HepG2 (cell line): ENCODE data around the gene OR4X2. TPM values are rescaled to one million over a fixed set of nuclear protein-coding genes. Genes with fewer than 3 reads are reported as not detected.

Experiments used
- MYNN ChIP-seq: sonication (generic); formaldehyde crosslinking; IDR thresholded peaks from 2 replicates; pipeline ENCODE4 v1.4.0; 2020; ENCODE audit warnings: mild to moderate bottlenecking, low read depth, missing genetic modification reagents
- ONECUT2 ChIP-seq: sonication (generic); formaldehyde crosslinking; IDR thresholded peaks from 2 replicates; pipeline ENCODE4 v1.4.0; 2020; ENCODE audit warnings: missing genetic modification reagents
- SKIL ChIP-seq: sonication (generic); formaldehyde crosslinking; IDR thresholded peaks from 2 replicates; pipeline ENCODE4 v1.8.0; 2022; ENCODE audit warnings: missing genetic modification reagents, mild to moderate bottlenecking, moderate library complexity, borderline replicate concordance
- TAF1 ChIP-seq: sonication (generic); formaldehyde crosslinking; IDR thresholded peaks from 2 replicates; pipeline ENCODE4 v1.4.0; 2020; ENCODE audit warnings: missing genetic modification reagents
- ZNF609 ChIP-seq: sonication (generic); formaldehyde crosslinking; IDR thresholded peaks from 2 replicates; pipeline ENCODE4 v1.4.0; 2020; ENCODE audit warnings: mild to moderate bottlenecking, missing genetic modification reagents, borderline replicate concordance
- polyA plus RNA-seq, 8 experiments: library from polyadenylated mRNA; depleted of rRNA in 3 of 8; stranded (reverse) in 7 of 8; unstranded in 1 of 8; fragments of >200 nt; fragmentation: Illumina TruSeq in 4 of 8; extraction: Trizol in 4 of 8; gene quantifications; 2 replicates each; pipeline versions ENCODE4 v1.2.1 to v1.2.3, GENCODE V29; 2011 to 2016; ENCODE audit warnings: low read depth in 4 of 8, missing spikeins in 1 of 8, mixed read lengths in 1 of 8; ENCODE audit not compliant: insufficient read depth in 1 of 8
- total RNA-seq, 5 experiments: library from RNA; depleted of rRNA; stranded (reverse); fragments of >200 nt; fragmentation: Illumina TruSeq; extraction: Trizol; gene quantifications; 2 replicates each; pipeline ENCODE4 v1.2.3, GENCODE V29; 2016; ENCODE audit warnings: low read depth in 1 of 5

OR4X2 gene
- total and polyA plus RNA-seq, 2 of the 13 experiments (the other 11 are each of a cell fraction or from before 2014, with no cell fraction given): not detected

DNA sequence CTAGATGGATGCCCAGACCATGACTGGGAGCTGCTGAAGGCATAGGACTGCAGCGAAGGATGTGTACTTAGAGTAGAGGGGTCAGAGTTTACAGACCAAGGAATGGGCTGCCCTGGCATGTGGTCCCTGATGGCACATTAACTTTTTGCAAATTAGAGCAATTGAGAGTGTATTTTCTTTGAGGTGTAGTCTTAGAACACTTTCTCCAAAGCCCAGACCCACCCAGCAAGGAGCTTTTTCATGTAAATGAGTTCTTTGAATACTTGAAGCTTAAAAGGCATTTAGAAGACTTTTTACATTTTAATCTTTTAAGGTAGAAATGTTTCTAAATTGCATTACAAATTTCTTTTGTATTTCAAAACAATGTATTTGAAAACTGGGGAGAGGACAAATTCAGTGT lies 27.7 kb downstream of the OR4X2 start (continued):
- TF ChIP-seq SKIL (CRISPR knock-in tag) (no peak), ZNF609 (CRISPR knock-in tag) (no peak), MYNN (CRISPR knock-in tag) (no peak), ONECUT2 (no peak), TAF1 (CRISPR knock-in tag) (no peak)
- TF ChIP-seq, all 625 proteins: peak for 0

Other genes with a start within 250 kb of the OR4X2 start
- gene OR4B1, start 28.3 kb upstream of the OR4X2 start, total RNA-seq (2016; rRNA removed; fragmentation: Illumina TruSeq; extraction: Trizol): not detected in 2 replicates
- not detected in 2 replicates for gene OR4B1, start 28.3 kb upstream of the OR4X2 start, polyA plus RNA-seq (2011; rRNA removed)
- not detected in 2 replicates for gene OR4X1, start 18.8 kb downstream of the OR4X2 start, total RNA-seq (2016; rRNA removed; fragmentation: Illumina TruSeq; extraction: Trizol)
- not detected in 2 replicates for gene OR4X1, start 18.8 kb downstream of the OR4X2 start, polyA plus RNA-seq (2011; rRNA removed)
- not detected in 2 replicates for gene OR4S1, start 61.1 kb downstream of the OR4X2 start, total RNA-seq (2016; rRNA removed; fragmentation: Illumina TruSeq; extraction: Trizol)
- not detected in 2 replicates for gene OR4S1, start 61.1 kb downstream of the OR4X2 start, polyA plus RNA-seq (2011; rRNA removed)
- not detected in 2 replicates for gene OR4C3, start 79.8 kb downstream of the OR4X2 start, total RNA-seq (2016; rRNA removed; fragmentation: Illumina TruSeq; extraction: Trizol)
- not detected in 2 replicates for gene OR4C3, start 79.8 kb downstream of the OR4X2 start, polyA plus RNA-seq (2011; rRNA removed)
- not detected in 2 replicates for gene OR4C5, start 121.4 kb downstream of the OR4X2 start, total RNA-seq (2016; rRNA removed; fragmentation: Illumina TruSeq; extraction: Trizol)
- not detected in 2 replicates for gene OR4C5, start 121.4 kb downstream of the OR4X2 start, polyA plus RNA-seq (2011; rRNA removed)
- gene OR4A47, start 243.7 kb downstream of the OR4X2 start, total RNA-seq (2016; rRNA removed; fragmentation: Illumina TruSeq; extraction: Trizol): not detected in 2 replicates
- not detected in 2 replicates for gene OR4A47, start 243.7 kb downstream of the OR4X2 start, polyA plus RNA-seq (2011; rRNA removed)